Gastrocnemius medialis (tissue), 4 donors: ENCODE measurements around the gene KCNQ5. TPM values are rescaled to one million over a fixed set of nuclear protein-coding genes. Genes with fewer than 3 reads are reported as not detected.
"Not testable (repeated sequence)": the region's sequence is repeated elsewhere in the genome, so short reads cannot be mapped to it uniquely, and the experiment has no call there.

ENCODE experiments used
- ATAC-seq, 2 donors: fragments of 150-250 bp; one replicate each; pipeline ENCODE4 v1.9.1; 2016
- DNase-seq, 2 donors: peaks; one replicate each; pipeline ENCODE4 v3.0.0-alpha.2; 2019
- H3K27ac ChIP-seq, 4 donors: fragments of 200-600 bp; sonication (generic); 1 replicate in 1 of 4; 2 replicates in 3 of 4; pipeline ENCODE4 v1.5.1; 2016 to 2018; ENCODE audit warnings: mild to moderate bottlenecking in 2 of 4, moderate library complexity in 1 of 4
- H3K27me3 ChIP-seq, 3 donors: fragments of 200-600 bp; sonication (generic) in 2 of 3; 1 replicate in 1 of 3; 2 replicates in 2 of 3; pipeline versions ENCODE4 v1.5.1 to v1.6.0; 2016 to 2019; ENCODE audit warnings: mild to moderate bottlenecking in 1 of 3, moderate library complexity in 1 of 3
- H3K36me3 ChIP-seq, 2 donors: fragments of 200-600 bp; sonication (generic) in 1 of 2; one replicate each; pipeline ENCODE4 v1.5.1; 2017 to 2018
- H3K4me1 ChIP-seq, 2 donors: fragments of 200-600 bp; sonication (generic) in 1 of 2; one replicate each; pipeline ENCODE4 v1.5.1; 2016 to 2017; ENCODE audit warnings: mild to moderate bottlenecking in 2 of 2
- H3K4me3 ChIP-seq, 4 donors: fragments of 200-600 bp; sonication (generic) in 3 of 4; 1 replicate in 1 of 4; 2 replicates in 3 of 4; pipeline ENCODE4 v1.5.1; 2016 to 2019; ENCODE audit warnings: mild to moderate bottlenecking in 2 of 4
- H3K9me3 ChIP-seq, 3 donors: fragments of 200-600 bp; sonication (generic) in 2 of 3; 1 replicate in 1 of 3; 2 replicates in 2 of 3; pipeline ENCODE4 v1.5.1; 2016 to 2019
- POLR2A ChIP-seq, 2 donors: fragments of 450-650 bp; IDR thresholded peaks; one replicate each; pipeline ENCODE4 v1.6.1; 2017; ENCODE audit warnings: antibody characterized with exemption in 2 of 2, mild to moderate bottlenecking in 2 of 2, moderate library complexity in 2 of 2
- in situ Hi-C, 4 donors: fragments of 200-750 bp; cut with MboI; loops; one replicate each; pipeline versions ENCODE4 v1.15.0 to v1.8.0; 2017; ENCODE audit warnings: low sequenced_read_pairs in 4 of 4
- intact Hi-C: fragments of 100-400 bp; cut with DNase I; formaldehyde crosslinking; loops from one replicate; pipeline ENCODE4 v1.15.1; 2023; ENCODE audit warnings: low total_unique reads
- total RNA-seq, 4 donors: library from RNA; depleted of rRNA; stranded (reverse); fragments of >200 nt; gene quantifications; one replicate each; pipeline versions ENCODE4 v1.1.0 to v1.2.3, GENCODE V29; 2016
- TF ChIP-seq, protein P1 (sequence below), 5 experiments: fragments of 450-650 bp in 3 of 5; fragments of 200-600 bp in 2 of 5; sonication (generic) in 2 of 5; IDR thresholded peaks in 4 of 5; conservative IDR thresholded peaks in 1 of 5; 1 replicate in 4 of 5; 2 replicates in 1 of 5; pipeline ENCODE4 v1.5.1; 2016 to 2019; ENCODE audit warnings: antibody characterized with exemption in 5 of 5, mild to moderate bottlenecking in 3 of 5, moderate library complexity in 3 of 5

Gene KCNQ5
- total RNA-seq, 4 donors from 2014 or later: 5.3 to 19.3 (median 15.1) TPM

DNA sequence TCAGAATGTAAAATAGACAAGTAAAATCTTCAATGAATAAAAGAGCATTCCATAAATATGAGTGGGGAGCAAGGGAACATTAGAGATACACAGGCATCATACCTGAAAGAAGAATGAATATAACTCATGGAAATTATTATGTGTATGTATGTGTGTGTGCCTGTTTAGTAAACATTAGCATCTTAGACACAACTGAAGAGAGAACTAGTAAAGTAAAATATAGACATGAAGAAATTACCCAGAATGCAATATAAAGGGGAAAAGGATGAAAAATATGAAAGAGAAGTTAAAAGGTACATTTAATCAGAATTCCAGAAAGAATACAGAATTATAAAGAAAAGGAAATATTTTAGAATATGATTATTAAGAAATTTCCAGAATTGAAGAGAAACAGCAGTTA lies 264.3 kb downstream of the KCNQ5 start:
- intact Hi-C loops: no loop called here
- no peak for DNase-seq
- ATAC-seq: no peak
- Histone ChIP-seq H3K4me3 (no peak overlapping the region), H3K36me3 (no peaks in the 10 kb centered on the region), H3K9me3 (no peaks in the 10 kb centered on the region), H3K27ac (no peak overlapping the region), H3K4me1 (no peaks in the 10 kb centered on the region), H3K27me3 (no peaks in the 10 kb centered on the region)
- no peak for TF ChIP-seq POLR2A (IDR thresholded peaks at IDR 0.05)
- TF ChIP-seq, protein P1, sequence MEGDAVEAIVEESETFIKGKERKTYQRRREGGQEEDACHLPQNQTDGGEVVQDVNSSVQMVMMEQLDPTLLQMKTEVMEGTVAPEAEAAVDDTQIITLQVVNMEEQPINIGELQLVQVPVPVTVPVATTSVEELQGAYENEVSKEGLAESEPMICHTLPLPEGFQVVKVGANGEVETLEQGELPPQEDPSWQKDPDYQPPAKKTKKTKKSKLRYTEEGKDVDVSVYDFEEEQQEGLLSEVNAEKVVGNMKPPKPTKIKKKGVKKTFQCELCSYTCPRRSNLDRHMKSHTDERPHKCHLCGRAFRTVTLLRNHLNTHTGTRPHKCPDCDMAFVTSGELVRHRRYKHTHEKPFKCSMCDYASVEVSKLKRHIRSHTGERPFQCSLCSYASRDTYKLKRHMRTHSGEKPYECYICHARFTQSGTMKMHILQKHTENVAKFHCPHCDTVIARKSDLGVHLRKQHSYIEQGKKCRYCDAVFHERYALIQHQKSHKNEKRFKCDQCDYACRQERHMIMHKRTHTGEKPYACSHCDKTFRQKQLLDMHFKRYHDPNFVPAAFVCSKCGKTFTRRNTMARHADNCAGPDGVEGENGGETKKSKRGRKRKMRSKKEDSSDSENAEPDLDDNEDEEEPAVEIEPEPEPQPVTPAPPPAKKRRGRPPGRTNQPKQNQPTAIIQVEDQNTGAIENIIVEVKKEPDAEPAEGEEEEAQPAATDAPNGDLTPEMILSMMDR (IDR thresholded peaks at IDR 0.05 in 4 of 5, conservative IDR thresholded peaks at IDR 0.05 in 1 of 5): no peak
- in situ Hi-C loops: no loop called here

DNA sequence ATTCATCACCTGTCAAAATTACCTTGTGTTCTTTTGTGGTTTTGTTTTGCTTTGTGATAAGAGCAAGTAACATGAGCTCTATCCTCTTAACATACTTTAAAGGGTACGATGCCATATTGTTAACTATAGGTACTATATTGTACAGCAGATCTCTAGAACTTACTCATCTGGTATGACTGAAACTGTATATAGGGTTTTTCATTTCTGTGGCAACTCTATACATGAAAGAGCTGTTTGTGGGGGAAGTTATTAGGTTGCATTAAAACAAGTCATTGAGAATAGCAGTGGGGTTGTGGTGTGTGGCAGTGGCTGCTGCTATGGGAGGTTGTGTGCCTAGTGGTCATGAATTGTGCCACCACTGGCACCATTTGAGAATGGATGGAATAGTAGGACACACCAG lies 268.4 kb downstream of the KCNQ5 start:
- TF ChIP-seq, protein P1 (IDR thresholded peaks at IDR 0.05 in 4 of 5, conservative IDR thresholded peaks at IDR 0.05 in 1 of 5): no peak
- TF ChIP-seq POLR2A (IDR thresholded peaks at IDR 0.05): no peak
- Histone ChIP-seq H3K27ac (no peak overlapping the region), H3K9me3 (no peaks in the 10 kb centered on the region), H3K36me3 (no peaks in the 10 kb centered on the region), H3K27me3 (no peaks in the 10 kb centered on the region), H3K4me3 (no peak overlapping the region), H3K4me1 (no peaks in the 10 kb centered on the region)
- ATAC-seq (no peak), DNase-seq (no peak)
- intact Hi-C loops: no loop called here
- in situ Hi-C loops: no loop called here

DNA sequence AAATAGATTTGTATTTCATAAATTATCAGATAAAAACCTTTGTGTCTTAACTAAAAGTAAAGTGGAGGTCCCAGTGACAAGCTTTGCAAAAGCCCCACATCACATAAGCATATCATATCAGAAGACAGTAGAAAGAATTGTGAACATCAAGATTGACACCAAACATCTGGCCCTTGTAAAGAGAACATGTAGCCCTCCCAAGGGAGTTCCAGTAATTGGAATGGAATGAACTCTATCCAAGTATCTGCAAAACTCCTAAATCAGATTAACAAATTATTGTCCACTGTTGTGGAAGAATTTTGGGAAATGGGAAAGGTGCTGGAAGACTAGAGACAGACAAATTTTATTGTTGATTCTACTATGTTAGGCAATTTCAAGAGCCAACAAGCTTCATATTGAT lies 268.8 kb downstream of the KCNQ5 start:
- H3K27me3 ChIP-seq: no peaks in the 10 kb centered on the region
- ATAC-seq: no peak
- intact Hi-C loops (no loop called here), in situ Hi-C loops (no loop called here)
- no peak overlapping the region for H3K4me3 ChIP-seq
- H3K36me3 ChIP-seq: no peaks in the 10 kb centered on the region
- H3K9me3 ChIP-seq: no peaks in the 10 kb centered on the region
- DNase-seq: no peak
- H3K4me1 ChIP-seq: no peaks in the 10 kb centered on the region
- no peak for TF ChIP-seq POLR2A (IDR thresholded peaks at IDR 0.05)
- TF ChIP-seq, protein P1 (IDR thresholded peaks at IDR 0.05 in 4 of 5, conservative IDR thresholded peaks at IDR 0.05 in 1 of 5): no peak
- H3K27ac ChIP-seq: no peak overlapping the region

DNA sequence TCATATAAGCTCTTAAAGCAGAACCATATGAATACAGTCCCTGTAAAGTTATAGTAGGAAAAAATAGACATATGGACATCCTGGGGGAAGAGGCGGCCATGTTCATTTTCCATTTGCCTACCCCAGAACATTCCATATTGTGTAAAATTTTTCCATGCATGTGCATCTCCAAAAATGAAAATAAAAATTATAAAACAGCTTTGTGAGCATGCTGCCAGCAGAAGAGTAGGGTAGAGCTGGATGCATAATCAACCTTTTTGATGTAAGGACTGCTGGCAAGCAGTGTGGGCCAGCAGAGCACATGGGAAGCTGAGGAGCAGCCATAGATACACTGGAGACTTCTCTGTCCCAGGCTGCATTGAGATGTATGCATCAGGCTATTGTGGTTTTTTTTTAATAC lies 271.0 kb downstream of the KCNQ5 start:
- Histone ChIP-seq H3K27me3 (no peaks in the 10 kb centered on the region), H3K27ac (no peak overlapping the region), H3K36me3 (no peaks in the 10 kb centered on the region), H3K4me1 (no peaks in the 10 kb centered on the region), H3K4me3 (no peak overlapping the region), H3K9me3 (no peaks in the 10 kb centered on the region)
- DNase-seq (no peak), ATAC-seq (no peak)
- in situ Hi-C loops (no loop called here), intact Hi-C loops (no loop called here)
- TF ChIP-seq, protein P1 (IDR thresholded peaks at IDR 0.05 in 4 of 5, conservative IDR thresholded peaks at IDR 0.05 in 1 of 5): no peak
- no peak for TF ChIP-seq POLR2A (IDR thresholded peaks at IDR 0.05)

DNA sequence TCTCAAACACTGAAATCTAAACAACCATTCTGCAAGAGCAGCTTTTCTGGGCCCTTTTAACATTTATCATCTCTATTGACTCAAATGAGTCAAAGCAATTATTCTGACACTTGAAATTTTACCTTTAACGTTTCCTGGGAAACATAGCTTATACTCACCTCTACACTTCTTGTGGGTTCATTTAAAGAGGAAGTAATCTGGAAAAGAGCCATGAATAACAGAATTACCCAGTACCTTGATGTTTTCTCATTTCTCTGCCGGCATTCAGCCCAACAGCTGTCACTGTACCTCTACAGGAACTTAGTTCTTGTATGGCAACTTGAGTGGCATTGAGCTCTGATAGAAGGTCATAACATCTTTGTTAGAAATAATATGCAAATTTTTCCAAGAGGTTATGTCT lies 272.2 kb downstream of the KCNQ5 start:
- H3K36me3 ChIP-seq: no peaks in the 10 kb centered on the region
- TF ChIP-seq, protein P1 (IDR thresholded peaks at IDR 0.05 in 4 of 5, conservative IDR thresholded peaks at IDR 0.05 in 1 of 5): no peak
- no peak for TF ChIP-seq POLR2A (IDR thresholded peaks at IDR 0.05)
- H3K27me3 ChIP-seq: no peaks in the 10 kb centered on the region
- no peak overlapping the region for H3K27ac ChIP-seq
- DNase-seq (no peak), ATAC-seq (no peak)
- in situ Hi-C loops (no loop called here), intact Hi-C loops (no loop called here)
- no peaks in the 10 kb centered on the region for H3K4me1 ChIP-seq
- H3K9me3 ChIP-seq: no peaks in the 10 kb centered on the region
- no peak overlapping the region for H3K4me3 ChIP-seq

DNA sequence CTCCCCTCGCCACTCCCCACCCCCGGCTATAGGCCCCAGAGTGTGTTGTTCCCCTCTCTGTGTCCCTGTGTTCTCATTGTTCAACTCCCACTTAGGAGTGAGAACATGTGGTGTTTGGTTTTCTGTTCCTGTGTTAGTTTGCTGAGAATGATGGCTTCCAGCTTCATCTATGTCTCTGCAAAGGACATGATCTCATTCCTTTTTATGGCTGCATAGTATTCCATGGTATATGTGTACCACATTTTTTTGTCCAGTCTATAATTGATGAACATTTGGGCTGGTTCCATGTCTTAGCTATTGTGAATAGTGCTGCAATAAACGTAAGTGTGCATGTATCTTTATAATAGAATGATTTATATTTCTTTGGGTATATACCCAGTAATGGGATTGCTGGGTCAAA lies 276.4 kb downstream of the KCNQ5 start:
- H3K27me3 ChIP-seq, H3K27ac ChIP-seq, in situ Hi-C loops, H3K9me3 ChIP-seq, DNase-seq, H3K36me3 ChIP-seq, intact Hi-C loops, H3K4me1 ChIP-seq, ATAC-seq, H3K4me3 ChIP-seq: not testable (repeated sequence)
